ENCODE data around the gene CCDC33. TPM values are rescaled to one million over a fixed set of nuclear protein-coding genes. Genes with fewer than 3 reads are reported as not detected.

CCDC33 gene
- polyA plus RNA-seq, 1 of the 3 experiments (the other 2 are of a cell fraction), result 4.0 TPM

DNA sequence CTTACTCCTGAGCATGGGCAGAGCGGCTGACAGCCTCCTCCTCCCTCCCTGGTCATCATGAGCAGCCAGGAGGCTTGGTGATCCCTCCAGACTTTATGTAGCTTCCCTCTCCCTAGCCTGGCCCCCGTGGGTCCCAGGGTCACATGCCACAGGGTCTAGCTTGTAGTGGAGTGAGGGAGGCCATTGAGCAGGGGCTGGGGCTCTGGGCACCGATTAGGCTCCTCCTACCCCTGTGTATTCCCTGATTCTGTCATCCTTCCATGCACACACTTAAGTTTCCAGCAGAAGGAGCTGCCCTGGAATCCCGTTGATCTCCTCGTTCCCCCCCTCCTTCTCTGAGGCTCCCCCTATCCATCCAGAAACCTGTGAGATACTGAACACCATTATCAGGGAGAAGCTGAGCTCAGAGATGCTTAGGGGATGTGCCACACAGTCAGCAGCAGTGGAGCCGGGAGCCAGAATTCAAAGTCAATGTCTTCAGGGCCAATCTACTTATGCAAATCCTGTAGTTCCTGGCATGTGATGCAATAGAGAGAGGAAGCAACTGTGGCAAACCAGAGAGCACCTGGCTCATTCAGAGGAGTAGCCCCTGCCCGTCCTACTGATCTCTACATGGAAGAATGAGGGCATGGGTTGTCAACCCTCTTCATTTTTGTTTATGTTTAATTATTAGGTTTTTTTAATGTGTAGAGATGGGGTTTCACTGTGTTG lies 17.2 kb downstream of the CCDC33 start:
- CTCF ChIA-PET, result interaction anchor here (1.1 to 1.3 kb wide), 2 partner anchors 19 to 54 kb away, joined by 3 read pairs; no protein-coding TSS in a partner anchor
- Histone ChIP-seq H3K9ac (no peak overlapping the region), H2AFZ (ENCODE audit: low read depth) (no peak overlapping the region)

More for the DNA sequence above, 17.2 kb downstream of the CCDC33 start:
- Histone ChIP-seq H3K36me3 (replicated peaks in 1 of 2; ENCODE audit: control insufficient read depth in 1 of 2, insufficient read depth in 2 of 2, low read length in 1 of 2) (no peaks in the 10 kb centered on the region), H3K27ac (ENCODE audit: low read depth in 2 of 2, low read length in 1 of 2) (peak overlapping the region in 1 of 2 experiments; percentile 39; a peak in 1 of 4 replicates), H3K9me3 (no peaks in the 10 kb centered on the region), H3K27me3 (ENCODE audit: insufficient read depth) (no peaks in the 10 kb centered on the region), H3K9me2 (no peaks in the 10 kb centered on the region), H3K4me1 (ENCODE audit: control insufficient read depth in 1 of 2, insufficient read depth in 2 of 2, low read depth in 1 of 2, low read length in 1 of 2) (peaks cover 6 to 50% of the 10 kb centered on the region in 2 experiments; a peak in 3 of 4 replicates), H3K4me2 (no peak overlapping the region), H3K79me2 (ENCODE audit: insufficient read depth) (no peaks in the 10 kb centered on the region), H4K20me1 (ENCODE audit: insufficient read depth) (no peaks in the 10 kb centered on the region), H3F3A (replicated peaks; ENCODE audit: insufficient read depth) (no peaks in the 10 kb centered on the region), H3K4me3 (ENCODE audit: low read depth in 2 of 2, low read length in 1 of 2) (no peak overlapping the region)
- POLR2A ChIA-PET, result interaction anchor here (1.1 kb wide), 1 partner anchor 38 kb away, joined by 4 read pairs; no protein-coding TSS in a partner anchor
- DNase-seq, result no peak
- no peak for TF ChIP-seq SIN3A (IDR thresholded peaks at IDR 0.05; ENCODE audit: borderline replicate concordance, low read depth, low read length)
- no peak for TF ChIP-seq RAD21 (IDR thresholded peaks at IDR 0.05; ENCODE audit: low read length)
- TF ChIP-seq CHD2 (IDR thresholded peaks at IDR 0.05; ENCODE audit: low read length, partially characterized antibody), result no peak
- TF ChIP-seq, protein P1, sequence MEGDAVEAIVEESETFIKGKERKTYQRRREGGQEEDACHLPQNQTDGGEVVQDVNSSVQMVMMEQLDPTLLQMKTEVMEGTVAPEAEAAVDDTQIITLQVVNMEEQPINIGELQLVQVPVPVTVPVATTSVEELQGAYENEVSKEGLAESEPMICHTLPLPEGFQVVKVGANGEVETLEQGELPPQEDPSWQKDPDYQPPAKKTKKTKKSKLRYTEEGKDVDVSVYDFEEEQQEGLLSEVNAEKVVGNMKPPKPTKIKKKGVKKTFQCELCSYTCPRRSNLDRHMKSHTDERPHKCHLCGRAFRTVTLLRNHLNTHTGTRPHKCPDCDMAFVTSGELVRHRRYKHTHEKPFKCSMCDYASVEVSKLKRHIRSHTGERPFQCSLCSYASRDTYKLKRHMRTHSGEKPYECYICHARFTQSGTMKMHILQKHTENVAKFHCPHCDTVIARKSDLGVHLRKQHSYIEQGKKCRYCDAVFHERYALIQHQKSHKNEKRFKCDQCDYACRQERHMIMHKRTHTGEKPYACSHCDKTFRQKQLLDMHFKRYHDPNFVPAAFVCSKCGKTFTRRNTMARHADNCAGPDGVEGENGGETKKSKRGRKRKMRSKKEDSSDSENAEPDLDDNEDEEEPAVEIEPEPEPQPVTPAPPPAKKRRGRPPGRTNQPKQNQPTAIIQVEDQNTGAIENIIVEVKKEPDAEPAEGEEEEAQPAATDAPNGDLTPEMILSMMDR (IDR thresholded peaks at IDR 0.05), result no peak
- TF ChIP-seq, protein P2, sequence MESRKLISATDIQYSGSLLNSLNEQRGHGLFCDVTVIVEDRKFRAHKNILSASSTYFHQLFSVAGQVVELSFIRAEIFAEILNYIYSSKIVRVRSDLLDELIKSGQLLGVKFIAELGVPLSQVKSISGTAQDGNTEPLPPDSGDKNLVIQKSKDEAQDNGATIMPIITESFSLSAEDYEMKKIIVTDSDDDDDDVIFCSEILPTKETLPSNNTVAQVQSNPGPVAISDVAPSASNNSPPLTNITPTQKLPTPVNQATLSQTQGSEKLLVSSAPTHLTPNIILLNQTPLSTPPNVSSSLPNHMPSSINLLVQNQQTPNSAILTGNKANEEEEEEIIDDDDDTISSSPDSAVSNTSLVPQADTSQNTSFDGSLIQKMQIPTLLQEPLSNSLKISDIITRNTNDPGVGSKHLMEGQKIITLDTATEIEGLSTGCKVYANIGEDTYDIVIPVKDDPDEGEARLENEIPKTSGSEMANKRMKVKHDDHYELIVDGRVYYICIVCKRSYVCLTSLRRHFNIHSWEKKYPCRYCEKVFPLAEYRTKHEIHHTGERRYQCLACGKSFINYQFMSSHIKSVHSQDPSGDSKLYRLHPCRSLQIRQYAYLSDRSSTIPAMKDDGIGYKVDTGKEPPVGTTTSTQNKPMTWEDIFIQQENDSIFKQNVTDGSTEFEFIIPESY (IDR thresholded peaks at IDR 0.05; ENCODE audit: borderline replicate concordance, low read depth), result no peak
- no peak for TF ChIP-seq TAF1 (IDR thresholded peaks at IDR 0.05; ENCODE audit: borderline replicate concordance, low read depth, low read length)
- TF ChIP-seq EZH2phosphoT487 (IDR thresholded peaks at IDR 0.05; ENCODE audit: borderline replicate concordance, low read depth), result no peak
- TF ChIP-seq TEAD4 (IDR thresholded peaks at IDR 0.05; ENCODE audit: borderline replicate concordance, insufficient read depth), result no peak
- TF ChIP-seq MEF2A (IDR thresholded peaks at IDR 0.05; ENCODE audit: borderline replicate concordance, low read depth), result no peak
- no peak for TF ChIP-seq POLR2AphosphoS5 (IDR thresholded peaks at IDR 0.05; ENCODE audit: low read depth, low read length)
- no peak for TF ChIP-seq EP300 (IDR thresholded peaks at IDR 0.05; ENCODE audit: borderline replicate concordance in 1 of 2, low read depth in 1 of 2, low read length in 1 of 2)
- no peak for TF ChIP-seq SMC3 (IDR thresholded peaks at IDR 0.05; ENCODE audit: low read depth, low read length)
- TF ChIP-seq RCOR1 (IDR thresholded peaks at IDR 0.05; ENCODE audit: low read length), result no peak
- no peak for TF ChIP-seq TCF12 (IDR thresholded peaks at IDR 0.05)
- TF ChIP-seq, protein P3, sequence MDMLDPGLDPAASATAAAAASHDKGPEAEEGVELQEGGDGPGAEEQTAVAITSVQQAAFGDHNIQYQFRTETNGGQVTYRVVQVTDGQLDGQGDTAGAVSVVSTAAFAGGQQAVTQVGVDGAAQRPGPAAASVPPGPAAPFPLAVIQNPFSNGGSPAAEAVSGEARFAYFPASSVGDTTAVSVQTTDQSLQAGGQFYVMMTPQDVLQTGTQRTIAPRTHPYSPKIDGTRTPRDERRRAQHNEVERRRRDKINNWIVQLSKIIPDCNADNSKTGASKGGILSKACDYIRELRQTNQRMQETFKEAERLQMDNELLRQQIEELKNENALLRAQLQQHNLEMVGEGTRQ (IDR thresholded peaks at IDR 0.05; ENCODE audit: borderline replicate concordance, low read depth, low read length), result no peak
- no peak for TF ChIP-seq ELF1 (IDR thresholded peaks at IDR 0.05)
- no peak for TF ChIP-seq GABPA (IDR thresholded peaks at IDR 0.05; ENCODE audit: low read depth)
- 69% methylated on average over 6 of the region's 7 CpGs for WGBS (ENCODE audit: low lambda C conversion rate)
